CD4-positive, alpha-beta T cell treated with Interleukin-1 beta for 1 hour (primary cell): Measurements from ENCODE around the gene RNF17.
A peak's percentile ranks its signal among the peaks of the same experiment; 100 is the strongest.
"Not testable (repeated sequence)": the region's sequence is repeated elsewhere in the genome, so short reads cannot be mapped to it uniquely, and the experiment has no call there.

Experiments used
- DNase-seq, 2 donors: peaks; one replicate each; pipeline ENCODE4 v3.0.0-alpha.2; 2020 to 2022

Gene RNF17

DNA sequence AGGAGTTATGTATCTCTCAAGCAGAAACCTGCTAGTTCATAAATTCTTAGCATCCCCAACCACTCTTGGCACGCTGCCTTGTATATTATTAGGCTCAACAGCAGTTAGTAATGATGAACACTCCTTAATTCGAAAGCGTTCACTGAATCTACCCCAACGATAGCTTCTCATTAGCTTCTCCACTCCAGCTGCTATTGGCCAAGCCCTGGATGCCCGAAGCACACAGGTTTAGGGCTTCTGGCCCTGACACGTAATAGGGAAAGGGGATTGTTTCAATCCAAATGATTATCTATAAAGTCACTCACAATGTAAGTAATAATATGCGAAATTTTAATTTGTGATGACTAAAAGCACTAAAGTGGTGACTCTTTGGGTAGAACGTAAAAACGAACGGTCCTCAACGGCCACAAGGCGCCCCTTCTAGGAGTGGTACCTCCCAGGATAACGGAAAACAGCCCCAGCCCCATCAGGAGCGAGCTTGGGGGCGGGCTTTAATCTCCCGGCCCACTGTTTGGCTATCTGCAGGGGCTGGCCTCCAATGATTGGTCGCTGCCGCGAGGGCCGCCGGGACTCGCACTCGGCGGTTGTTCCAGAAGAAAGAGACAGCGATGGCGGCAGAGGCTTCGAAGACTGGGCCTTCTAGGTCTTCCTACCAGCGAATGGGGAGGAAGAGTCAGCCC, at the start of gene RNF17:
Gene RNF17 (plus strand): TSS at position 574 of the 680 bp plus-strand sequence. CDS start 35 bp downstream, at position 609.
- DNase-seq: no peak

GRCh38 chr13:24716011-24716410, 48.0 kb upstream of the RNF17 start:
- DNase-seq: no peak

GRCh38 chr13:24716446-24716845, 47.5 kb upstream of the RNF17 start:
- no peak for DNase-seq

DNA sequence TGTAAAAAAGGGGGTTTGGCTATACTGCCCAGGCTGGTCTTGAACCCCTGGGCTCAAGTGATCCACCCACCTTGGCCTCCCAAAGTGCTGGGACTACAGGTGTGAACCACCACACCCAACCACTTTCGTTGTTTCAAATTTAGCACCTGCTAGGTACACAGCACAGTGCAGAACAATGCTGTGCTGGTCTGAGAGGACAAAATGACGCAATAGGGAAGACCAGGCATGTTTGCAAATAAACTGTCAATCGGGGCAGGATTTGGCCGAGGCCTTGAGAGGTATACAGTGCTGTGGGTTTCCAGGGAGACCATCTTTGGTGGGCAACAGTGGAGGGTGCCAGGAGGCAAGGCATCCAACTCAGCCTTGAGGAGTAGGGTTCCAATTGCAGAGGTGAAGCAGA, 46.8 kb upstream of the RNF17 start:
- no peak for DNase-seq

GRCh38 chr13:24718192-24718965, 45.6 kb upstream of the RNF17 start:
- DNase-seq: no peak

GRCh38 chr13:24719139-24719538, 44.8 kb upstream of the RNF17 start:
- no peak for DNase-seq

GRCh38 chr13:24723206-24723605, 40.8 kb upstream of the RNF17 start:
- no peak for DNase-seq

DNA sequence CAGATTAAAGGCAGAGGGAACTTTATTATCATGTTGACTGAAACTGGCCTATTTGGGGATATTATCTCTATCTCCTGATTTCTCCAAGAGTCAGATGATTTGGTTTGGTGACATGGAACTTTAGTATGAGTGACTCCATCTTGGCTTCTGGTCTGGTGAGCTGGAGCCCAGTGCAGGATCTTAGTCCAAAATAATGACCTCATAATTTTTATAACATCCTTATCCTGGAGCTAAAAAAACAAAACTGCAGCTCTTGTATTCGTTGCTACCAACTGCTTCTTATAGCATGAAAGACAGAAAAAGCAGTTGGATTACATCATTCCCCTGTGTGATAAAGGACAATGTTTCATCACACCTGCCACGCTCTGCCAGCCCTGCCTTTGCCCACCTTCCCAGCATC, 39.3 kb upstream of the RNF17 start:
- DNase-seq: no peak

GRCh38 chr13:24725379-24725778, 38.6 kb upstream of the RNF17 start:
- DNase-seq: no peak

DNA sequence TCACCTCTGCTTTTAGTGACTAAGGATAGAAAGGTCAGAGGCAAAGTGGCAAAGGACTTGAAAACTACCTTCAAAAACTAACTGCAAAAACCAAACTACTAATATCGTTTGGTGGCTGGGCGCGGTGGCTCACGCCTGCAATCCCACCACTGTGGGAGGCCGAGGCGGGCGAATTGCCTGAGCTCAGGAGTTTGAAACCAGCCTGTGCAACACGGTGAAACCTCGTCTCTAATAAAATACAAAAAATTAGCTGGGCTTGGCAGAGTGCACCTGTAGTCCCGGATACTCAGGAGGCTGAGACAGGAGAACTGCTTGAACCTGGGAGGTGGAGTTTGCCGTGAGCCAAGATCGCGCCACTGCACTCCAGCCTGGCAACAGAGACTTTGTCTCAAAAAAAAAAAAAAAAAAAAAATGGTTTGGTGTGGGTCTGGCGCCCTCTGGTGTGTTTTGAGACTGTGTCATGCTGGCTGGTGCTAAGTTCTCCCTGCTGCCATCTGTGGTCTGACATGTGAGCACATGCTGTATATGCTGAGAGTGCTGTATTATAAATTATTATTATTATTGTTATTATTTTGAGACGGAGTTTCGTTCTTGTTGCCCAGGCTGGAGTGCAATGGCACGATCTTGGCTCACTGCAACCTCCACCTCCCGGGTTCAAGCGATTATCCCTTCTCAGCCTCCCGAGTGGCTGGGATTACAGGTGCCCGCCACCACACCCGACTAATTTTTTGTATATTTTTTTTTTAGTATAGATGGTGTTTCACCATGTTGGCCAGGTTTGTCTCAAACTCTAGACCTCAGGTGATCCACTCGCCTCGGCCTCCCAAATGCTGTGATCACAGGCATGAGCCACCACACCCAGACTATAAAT, 36.0 kb upstream of the RNF17 start:
- peak; percentile 79 to 80 for DNase-seq

GRCh38 chr13:24730873-24731567, 32.9 kb upstream of the RNF17 start:
- DNase-seq: not testable (repeated sequence)

DNA sequence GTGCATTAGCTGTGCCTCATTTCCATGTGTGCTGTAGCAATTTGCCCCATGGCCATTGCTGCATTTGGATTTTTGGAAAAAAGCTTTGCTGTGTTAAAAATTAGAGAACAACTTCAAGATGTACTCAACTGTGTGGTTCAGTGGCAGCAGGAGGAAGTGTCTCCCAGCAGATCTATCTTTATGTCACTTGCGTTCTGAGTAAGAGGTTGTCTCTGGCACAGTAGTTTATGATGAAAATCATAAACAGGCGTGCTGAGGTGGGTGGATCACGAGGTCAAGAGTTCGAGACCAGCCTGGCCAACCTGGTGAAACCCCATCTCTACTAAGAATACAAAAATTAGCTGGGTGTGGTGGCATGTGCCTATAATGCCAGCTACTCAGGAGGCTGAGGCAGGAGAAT, 29.0 kb upstream of the RNF17 start:
- no peak for DNase-seq

DNA sequence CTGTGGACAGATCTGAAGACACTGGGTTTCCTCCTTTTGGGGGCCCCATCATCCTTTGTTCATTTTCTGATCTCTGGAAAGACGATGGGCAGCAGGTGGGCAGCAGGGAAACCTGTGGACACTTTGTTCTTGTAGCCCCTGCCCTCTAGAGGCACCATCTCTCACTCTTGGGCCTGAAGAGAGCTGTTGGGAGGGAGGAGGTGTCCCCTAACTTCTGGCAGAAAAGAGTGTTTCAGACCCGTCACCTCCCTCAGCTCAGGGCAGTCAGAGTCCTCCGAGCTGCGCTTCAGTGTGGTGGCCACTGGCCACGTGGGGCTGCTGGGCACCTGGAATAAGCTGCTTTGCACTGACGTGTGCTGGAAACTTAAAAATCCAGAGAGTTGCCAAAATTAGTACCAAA, 26.9 kb upstream of the RNF17 start:
- no peak for DNase-seq

DNA sequence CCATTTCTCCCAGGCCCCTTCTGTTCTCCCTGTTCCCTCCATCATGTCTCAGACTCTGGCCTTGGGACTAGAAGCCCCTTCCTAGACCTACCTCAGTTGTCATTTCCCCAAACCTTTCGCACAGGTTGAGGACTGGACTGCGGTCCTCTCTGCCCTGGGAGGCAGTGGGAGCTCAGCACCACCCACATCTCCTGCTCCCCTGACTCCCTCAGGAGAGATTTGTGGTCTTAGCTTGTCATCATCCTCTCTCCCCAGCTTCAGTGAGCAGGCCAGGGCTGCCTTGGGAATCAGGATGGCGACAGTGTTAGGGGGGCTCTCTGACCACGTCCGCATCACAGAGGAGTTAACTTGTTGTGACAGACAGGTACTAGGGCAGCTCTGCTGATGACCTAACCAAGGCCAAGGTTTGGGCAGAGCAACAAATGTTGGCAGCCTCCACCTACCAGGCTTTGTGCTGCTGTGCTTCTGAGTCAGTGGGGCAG, 25.6 kb upstream of the RNF17 start:
- DNase-seq: no peak

GRCh38 chr13:24740014-24740890, 23.7 kb upstream of the RNF17 start:
- no peak for DNase-seq

GRCh38 chr13:24741016-24741662, 22.8 kb upstream of the RNF17 start:
- no peak for DNase-seq

DNA sequence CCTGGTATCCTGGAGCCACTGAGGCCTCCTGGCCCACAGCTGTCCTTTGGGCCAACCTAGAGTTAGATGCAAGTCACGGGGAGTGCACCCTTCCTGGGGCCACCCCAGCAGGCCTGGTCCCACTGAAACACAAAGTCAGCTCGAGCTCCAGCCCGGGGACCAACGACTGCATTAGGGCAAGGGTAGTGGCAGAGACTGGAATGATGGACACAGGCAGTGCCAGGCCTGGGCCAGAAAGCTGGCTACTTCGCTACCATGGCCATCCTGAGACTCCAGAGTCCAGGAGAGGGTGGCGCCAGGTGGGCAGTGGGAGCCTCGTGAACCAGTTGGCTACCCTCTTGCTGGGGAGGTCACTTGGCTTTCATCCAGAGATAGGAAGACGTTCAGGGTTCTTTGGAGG, 22.2 kb upstream of the RNF17 start:
- DNase-seq: no peak

DNA sequence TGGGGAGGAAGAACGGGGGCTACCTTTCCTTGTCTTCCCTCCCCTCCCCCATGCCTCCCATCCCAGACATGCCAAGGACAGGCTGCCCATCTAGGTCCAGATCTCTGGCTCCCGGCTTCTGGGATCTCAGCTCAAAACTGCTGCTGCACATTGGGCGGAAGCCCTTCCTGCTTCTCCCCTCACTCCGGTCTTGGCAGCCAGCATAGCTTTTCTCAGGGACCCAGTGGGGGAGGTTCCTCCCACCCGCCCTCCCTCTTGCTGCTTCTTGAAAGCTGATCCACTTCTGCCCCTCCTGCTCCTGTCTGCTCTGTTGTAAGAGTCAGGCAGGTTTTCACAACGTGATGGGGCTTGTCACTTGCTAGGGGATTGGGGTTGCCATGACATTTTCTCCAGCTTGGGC, 21.7 kb upstream of the RNF17 start:
- no peak for DNase-seq

- DNase-seq: no peak
Observed at GRCh38 chr13:24742977-24743376, 21.0 kb upstream of the RNF17 start.

- DNase-seq: no peak
Observed at GRCh38 chr13:24744247-24744646, 19.7 kb upstream of the RNF17 start.

DNA sequence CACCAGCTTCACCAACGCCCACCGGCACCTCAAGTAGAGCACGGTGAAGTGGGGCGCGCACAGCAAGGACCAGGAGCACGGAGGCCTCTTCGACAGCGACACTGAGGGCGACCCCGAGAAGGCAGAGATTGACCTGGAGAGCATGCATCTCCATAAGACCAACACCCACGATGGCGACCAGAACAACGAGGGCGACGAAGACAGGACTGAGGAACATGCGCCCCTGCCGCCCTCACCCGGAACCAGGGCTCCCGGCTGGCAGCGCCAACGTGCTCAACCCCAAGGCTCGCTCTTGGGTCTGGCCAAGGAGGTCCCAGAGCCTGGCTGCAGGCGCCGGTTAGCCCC, 18.5 kb upstream of the RNF17 start:
- DNase-seq: no peak
